HepG2 (cell line): ENCODE results near the gene UBE2B. TPM values are rescaled to one million over a fixed set of nuclear protein-coding genes. Genes with fewer than 3 reads are reported as not detected.

Experiments
- ATAC-seq: fragments of 200-7000 bp; cut with Tn5 transposase; 3 replicates; pipeline ENCODE4 v1.9.1; 2020; ENCODE audit warnings: mild to moderate bottlenecking, moderate library complexity
- BruUV-seq: library from RNA; stranded (reverse); fragments of 400-500 nt; replicated peaks from 2 replicates; lab custom pipeline; 2021; lab: Mats Ljungman, UMichigan
- CTCF ChIA-PET: fragments of 300-600 bp; formaldehyde crosslinking; extraction: SDS; loops from one replicate; lab custom pipeline; 2021; ENCODE audit warnings: low total read pairs, inconsistent platforms, low intra/inter-chr PET ratio; lab: Yijun Ruan, JAX
- POLR2A ChIA-PET: fragments of 350-600 bp; sonication (Branson Sonifier 250); formaldehyde crosslinking; loops from one replicate; lab custom pipeline; 2020; ENCODE audit warnings: antibody characterized with exemption, inconsistent platforms; lab: Yijun Ruan, JAX
- DNase-seq: peaks from one replicate; pipeline ENCODE4 v3.0.0-alpha.2; 2015; ENCODE audit warnings: low spot score
- FAIRE-seq: peaks from 3 replicates; lab custom pipeline; 2011; peaks lifted over from hg19 to GRCh38; lab: Jason Lieb, UNC
- H2AFZ ChIP-seq: one replicate; pipeline ENCODE4 v1.6.1; 2011; ENCODE audit warnings: low read length, inconsistent platforms
- H3K27ac ChIP-seq: fragments of 300-600 bp; 3 replicates; pipeline ENCODE4 v1.8.0; 2011; ENCODE audit warnings: mixed run types, mild to moderate bottlenecking, mixed read lengths, low read length, inconsistent platforms; ENCODE audit not compliant: insufficient read depth; ENCODE audit errors: extremely low read length
- H3K27me3 ChIP-seq, 2 experiments: fragments of 200-600 bp in 1 of 2; 2 replicates in 1 of 2; 3 replicates in 1 of 2; pipeline versions ENCODE4 v1.6.0 to v1.8.0; 2011; ENCODE audit warnings: low read length in 2 of 2, mild to moderate bottlenecking in 2 of 2, moderate library complexity in 2 of 2, inconsistent platforms in 1 of 2; ENCODE audit not compliant: insufficient read depth in 2 of 2, control insufficient read depth in 1 of 2
- H3K36me3 ChIP-seq, 2 experiments: fragments of 200-600 bp in 1 of 2; replicated peaks in 1 of 2; 2 replicates in 1 of 2; 3 replicates in 1 of 2; pipeline versions ENCODE4 v1.5.1 to v1.8.0; 2011; ENCODE audit warnings: low read length in 2 of 2, inconsistent platforms in 1 of 2; ENCODE audit not compliant: insufficient read depth in 2 of 2, control insufficient read depth in 1 of 2
- H3K4me1 ChIP-seq: 2 replicates; pipeline ENCODE4 v1.5.1; 2012; ENCODE audit warnings: low read length, inconsistent platforms; ENCODE audit not compliant: insufficient read depth
- H3K4me2 ChIP-seq: 2 replicates; pipeline ENCODE4 v1.6.0; 2011; ENCODE audit warnings: low read depth, low read length, inconsistent platforms
- H3K4me3 ChIP-seq, 3 experiments: fragments of 200-600 bp in 1 of 3; sonication (generic), shearing (Covaris generic) in 1 of 3; replicated peaks in 1 of 3; 2 replicates each; pipeline ENCODE4 v1.5.1; 2011 to 2016; ENCODE audit warnings: low read length in 3 of 3, inconsistent platforms in 2 of 3, low read depth in 2 of 3, mild to moderate bottlenecking in 2 of 3, control low read depth in 1 of 3, mixed read lengths in 1 of 3; ENCODE audit not compliant: insufficient read depth in 1 of 3
- H3K79me2 ChIP-seq: one replicate; pipeline ENCODE4 v1.6.1; 2011; ENCODE audit warnings: low read length, inconsistent platforms; ENCODE audit not compliant: insufficient read depth
- H3K9ac ChIP-seq: 2 replicates; pipeline ENCODE4 v1.6.0; 2011; ENCODE audit warnings: mild to moderate bottlenecking, low read depth, low read length, inconsistent platforms; ENCODE audit not compliant: insufficient read depth
- H3K9me3 ChIP-seq: 2 replicates; pipeline ENCODE4 v1.5.1; 2012; ENCODE audit warnings: mild to moderate bottlenecking, low read length
- H4K20me1 ChIP-seq: 2 replicates; pipeline ENCODE4 v1.6.0; 2011; ENCODE audit warnings: inconsistent platforms, mild to moderate bottlenecking, low read length, moderate library complexity; ENCODE audit not compliant: insufficient read depth
- DZIP1 ChIP-seq: sonication (generic); formaldehyde crosslinking; IDR thresholded peaks from 2 replicates; pipeline ENCODE4 v1.5.0; 2020; ENCODE audit warnings: mild to moderate bottlenecking, missing genetic modification reagents
- EEA1 ChIP-seq: sonication (generic); formaldehyde crosslinking; IDR thresholded peaks from 2 replicates; pipeline ENCODE4 v1.5.1; 2020; ENCODE audit warnings: mild to moderate bottlenecking, missing genetic modification reagents, borderline replicate concordance
- KLF11 ChIP-seq: IDR thresholded peaks from 2 replicates; pipeline ENCODE4 v1.6.1; 2016; ENCODE audit warnings: missing compliant biosample characterization
- MZF1 ChIP-seq: sonication (generic); formaldehyde crosslinking; IDR thresholded peaks from 2 replicates; pipeline ENCODE4 v1.8.1; 2023; ENCODE audit warnings: mild to moderate bottlenecking, missing genetic modification reagents, borderline replicate concordance
- SCMH1 ChIP-seq: sonication (generic); formaldehyde crosslinking; IDR thresholded peaks from 2 replicates; pipeline ENCODE4 v1.9.0; 2021; ENCODE audit warnings: missing genetic modification reagents, mild to moderate bottlenecking, borderline replicate concordance
- SMARCC2 ChIP-seq: fragments of 450-650 bp; IDR thresholded peaks from 2 replicates; pipeline ENCODE4 v1.6.1; 2017; ENCODE audit warnings: antibody characterized with exemption, mild to moderate bottlenecking
- TCF7L2 ChIP-seq: IDR thresholded peaks from 2 replicates; pipeline ENCODE4 v1.6.1; 2011; ENCODE audit warnings: mild to moderate bottlenecking, low read depth, low read length, moderate library complexity
- U2AF1 ChIP-seq: fragments of 200-400 bp; formaldehyde crosslinking; optimal IDR thresholded peaks from 2 replicates; pipeline ENCODE3; 2017; ENCODE audit warnings: mild to moderate bottlenecking, low read depth, low read length
- ZBTB8A ChIP-seq: sonication (generic); formaldehyde crosslinking; IDR thresholded peaks from 2 replicates; pipeline ENCODE4 v1.4.0; 2020; ENCODE audit warnings: mild to moderate bottlenecking, low read depth, missing genetic modification reagents, borderline replicate concordance
- ZFYVE20 ChIP-seq: sonication (generic); formaldehyde crosslinking; IDR thresholded peaks from 2 replicates; pipeline ENCODE4 v1.8.0; 2023; ENCODE audit warnings: low read depth, mild to moderate bottlenecking, moderate library complexity, missing genetic modification reagents, borderline replicate concordance
- ZNF333 ChIP-seq: sonication (generic); formaldehyde crosslinking; IDR thresholded peaks from 2 replicates; pipeline ENCODE4 v1.4.0; 2020; ENCODE audit warnings: mild to moderate bottlenecking, missing genetic modification reagents, borderline replicate concordance
- ZNF33A ChIP-seq: sonication (generic); formaldehyde crosslinking; IDR thresholded peaks from 2 replicates; pipeline ENCODE4 v1.5.1; 2020; ENCODE audit warnings: missing genetic modification reagents, mild to moderate bottlenecking, moderate library complexity, borderline replicate concordance
- ZNF343 ChIP-seq: sonication (generic); formaldehyde crosslinking; IDR thresholded peaks from 2 replicates; pipeline ENCODE4 v1.4.0; 2020; ENCODE audit warnings: mild to moderate bottlenecking, missing genetic modification reagents
- ZNF543 ChIP-seq: sonication (generic); formaldehyde crosslinking; IDR thresholded peaks from 2 replicates; pipeline ENCODE4 v1.4.0; 2020; ENCODE audit warnings: mild to moderate bottlenecking, missing genetic modification reagents
- ZNF7 ChIP-seq: IDR thresholded peaks from 2 replicates; pipeline ENCODE4 v1.6.1; 2016; ENCODE audit warnings: missing biosample characterization, missing genetic modification reagents
- WGBS: methylation state at CpG from one replicate; pipeline ENCODE4 v1.1.6; 2017; ENCODE audit warnings: low lambda C conversion rate; 5-methylcytosine and 5-hydroxymethylcytosine counted together
- in situ Hi-C: cut with HindIII; loops from 2 replicates; pipeline ENCODE4 v1.10.0; 2017; ENCODE audit warnings: low pct_unique_long_range_greater_than_20kb; ENCODE audit not compliant: extremely low pct_ligation_motif_present
- intact Hi-C: fragments of 100-400 bp; cut with micrococcal nuclease; formaldehyde crosslinking; loops from one replicate; pipeline ENCODE4 v1.10.0; 2022; ENCODE audit not compliant: unreplicated experiment
- polyA plus RNA-seq, 8 experiments: library from polyadenylated mRNA; depleted of rRNA in 3 of 8; stranded (reverse) in 7 of 8; unstranded in 1 of 8; fragments of >200 nt; fragmentation: Illumina TruSeq in 4 of 8; extraction: Trizol in 4 of 8; gene quantifications; 2 replicates each; pipeline versions ENCODE4 v1.2.1 to v1.2.3, GENCODE V29; 2011 to 2016; ENCODE audit warnings: low read depth in 4 of 8, missing spikeins in 1 of 8, mixed read lengths in 1 of 8; ENCODE audit not compliant: insufficient read depth in 1 of 8
- total RNA-seq, 5 experiments: library from RNA; depleted of rRNA; stranded (reverse); fragments of >200 nt; fragmentation: Illumina TruSeq; extraction: Trizol; gene quantifications; 2 replicates each; pipeline ENCODE4 v1.2.3, GENCODE V29; 2016; ENCODE audit warnings: low read depth in 1 of 5

The UBE2B gene
- total and polyA plus RNA-seq, 2 of the 13 experiments (the other 11 are each of a cell fraction or from before 2014, with no cell fraction given): 25.2 to 56.0 TPM

- Histone ChIP-seq H3K4me2 (no peak overlapping the region), H3K9ac (no peak overlapping the region), H3K4me3 (no peak overlapping the region), H2AFZ (no peak overlapping the region), H3K4me1 (peaks cover 52% of the 10 kb centered on the region), H3K9me3 (peaks cover 9% of the 10 kb centered on the region; the same call in 1 of the 2 replicates), H3K27ac (no peak overlapping the region), H3K36me3 (no peaks in the 10 kb centered on the region), H3K27me3 (no peaks in the 10 kb centered on the region), H4K20me1 (no peaks in the 10 kb centered on the region), H3K79me2 (no peaks in the 10 kb centered on the region)
- DNase-seq (no peak), ATAC-seq (no peak), FAIRE-seq (no peak)
- intact Hi-C loops: loop anchor here (5.0 kb wide), 1 partner anchor 48 kb away; no protein-coding TSS in a partner anchor
- in situ Hi-C loops: no loop called here
- ChIA-PET POLR2A (interaction anchor here (8.7 kb wide), 1 partner anchor 86 kb away, joined by 127 read pairs; no protein-coding TSS in a partner anchor), CTCF (no interaction called here)
- no peak for TF ChIP-seq SCMH1 (CRISPR knock-in tag)
- no peak for TF ChIP-seq ZNF343 (CRISPR knock-in tag)
- TF ChIP-seq ZFYVE20 (CRISPR knock-in tag): no peak
- TF ChIP-seq TCF7L2: no peak
- no peak for TF ChIP-seq ZNF7 (CRISPR knock-in tag)
- TF ChIP-seq DZIP1 (CRISPR knock-in tag): no peak
- no peak for TF ChIP-seq ZBTB8A (CRISPR knock-in tag)
- TF ChIP-seq MZF1 (CRISPR knock-in tag): no peak
- TF ChIP-seq KLF11: no peak
- no peak for TF ChIP-seq U2AF1
- no peak for TF ChIP-seq EEA1 (CRISPR knock-in tag)
- no peak for TF ChIP-seq SMARCC2
- no peak for TF ChIP-seq ZNF333 (CRISPR knock-in tag)
- TF ChIP-seq ZNF543: no peak
- no peak for TF ChIP-seq ZNF33A (CRISPR knock-in tag)
- WGBS: 97% methylated on average over 3 of the region's 3 CpGs
- BruUV-seq: no TSS peak
Measured at GRCh38 chr5:134418958-134419357, 47.6 kb downstream of the UBE2B start.
